ENCODE measurements around the gene RFX2. TPM values are rescaled to one million over a fixed set of nuclear protein-coding genes. Genes with fewer than 3 reads are reported as not detected.
A peak's percentile ranks its signal among the peaks of the same experiment; 100 is the strongest.

The RFX2 gene
- total and polyA plus RNA-seq, 4 donors: 13.1 to 54.2 (median 20.0) TPM

DNA sequence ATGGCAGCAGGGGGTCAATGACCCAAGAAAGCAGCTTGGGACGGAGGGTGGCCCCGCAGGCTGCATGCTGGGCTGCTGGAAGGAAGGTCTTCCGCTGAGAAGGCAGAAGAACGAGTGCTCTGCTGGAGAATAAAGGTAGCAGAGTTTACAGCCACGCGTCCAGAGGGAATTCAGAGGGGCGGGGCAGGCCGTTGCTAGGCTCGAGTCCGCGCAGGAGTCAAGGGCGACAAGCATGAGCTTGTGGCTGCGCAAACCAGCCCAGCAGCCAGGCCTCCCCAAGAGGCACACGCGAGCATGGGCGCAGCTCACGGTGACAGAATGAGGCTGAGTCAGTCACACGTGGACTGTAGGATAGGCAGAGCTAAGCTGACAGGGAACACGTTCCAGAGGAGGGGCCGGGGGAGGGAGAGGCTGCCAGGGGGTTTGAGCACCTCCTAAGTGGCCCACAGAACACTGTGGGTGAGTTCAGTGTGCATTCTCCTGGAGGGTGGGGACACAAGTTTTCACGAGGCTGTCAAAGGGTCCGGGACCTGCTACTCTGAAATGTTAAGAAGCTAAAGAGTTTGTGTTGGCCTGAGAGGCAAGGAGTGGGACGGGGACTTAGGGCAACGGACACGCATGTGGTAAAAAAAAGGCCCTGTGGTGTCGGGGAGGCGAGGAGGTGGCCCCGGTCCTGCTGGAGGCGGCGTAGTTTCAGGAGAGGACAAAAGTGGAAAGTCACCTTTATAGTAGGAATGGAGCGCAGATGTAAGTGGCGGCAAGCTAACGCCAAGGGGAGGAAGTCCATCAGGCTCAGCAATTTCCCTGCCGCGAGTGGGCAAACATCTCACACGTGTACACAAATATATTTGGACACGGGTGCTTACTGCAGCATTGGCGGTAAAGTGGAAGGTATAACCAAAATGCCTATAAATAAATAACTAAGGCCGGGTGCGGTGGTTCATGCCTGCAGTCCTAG is 17.7 kb downstream of the RFX2 start:
- peak; percentile 86 to 90 (median 88) for DNase-seq
- TF ChIP-seq, protein P1, sequence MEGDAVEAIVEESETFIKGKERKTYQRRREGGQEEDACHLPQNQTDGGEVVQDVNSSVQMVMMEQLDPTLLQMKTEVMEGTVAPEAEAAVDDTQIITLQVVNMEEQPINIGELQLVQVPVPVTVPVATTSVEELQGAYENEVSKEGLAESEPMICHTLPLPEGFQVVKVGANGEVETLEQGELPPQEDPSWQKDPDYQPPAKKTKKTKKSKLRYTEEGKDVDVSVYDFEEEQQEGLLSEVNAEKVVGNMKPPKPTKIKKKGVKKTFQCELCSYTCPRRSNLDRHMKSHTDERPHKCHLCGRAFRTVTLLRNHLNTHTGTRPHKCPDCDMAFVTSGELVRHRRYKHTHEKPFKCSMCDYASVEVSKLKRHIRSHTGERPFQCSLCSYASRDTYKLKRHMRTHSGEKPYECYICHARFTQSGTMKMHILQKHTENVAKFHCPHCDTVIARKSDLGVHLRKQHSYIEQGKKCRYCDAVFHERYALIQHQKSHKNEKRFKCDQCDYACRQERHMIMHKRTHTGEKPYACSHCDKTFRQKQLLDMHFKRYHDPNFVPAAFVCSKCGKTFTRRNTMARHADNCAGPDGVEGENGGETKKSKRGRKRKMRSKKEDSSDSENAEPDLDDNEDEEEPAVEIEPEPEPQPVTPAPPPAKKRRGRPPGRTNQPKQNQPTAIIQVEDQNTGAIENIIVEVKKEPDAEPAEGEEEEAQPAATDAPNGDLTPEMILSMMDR (IDR thresholded peaks at IDR 0.05; ENCODE audit: control extremely low read depth, extremely low read depth): no peak
- Histone ChIP-seq H3K36me3 (ENCODE audit: control insufficient read depth in 4 of 4, insufficient read depth in 4 of 4, low read length in 4 of 4) (no peaks in the 10 kb centered on the region), H3K4me3 (no peak overlapping the region), H3K9ac (ENCODE audit: insufficient read depth in 1 of 2, low read length in 2 of 2) (peak overlapping the region; percentile 41 to 45), H3K9me3 (ENCODE audit: control insufficient read depth in 4 of 4, insufficient read depth in 3 of 4, low read length in 3 of 4) (no peaks in the 10 kb centered on the region), H3K27ac (ENCODE audit: low read depth in 1 of 2, low read length in 1 of 2) (peak overlapping the region; percentile 68 to 88), H3K4me1 (ENCODE audit: control insufficient read depth in 5 of 5, insufficient read depth in 5 of 5, low read length in 5 of 5) (peaks cover 3 to 42% (median 19%) of the 10 kb centered on the region in 5 donors), H3K27me3 (ENCODE audit: control insufficient read depth in 3 of 3, insufficient read depth in 3 of 3, low read length in 2 of 3) (no peaks in the 10 kb centered on the region)
- WGBS, 2 donors: 48 to 61% methylated on average over 40 of the region's 40 CpGs
- ATAC-seq (ENCODE audit: insufficient read depth, low FRiP score): peak; percentile 71

DNA sequence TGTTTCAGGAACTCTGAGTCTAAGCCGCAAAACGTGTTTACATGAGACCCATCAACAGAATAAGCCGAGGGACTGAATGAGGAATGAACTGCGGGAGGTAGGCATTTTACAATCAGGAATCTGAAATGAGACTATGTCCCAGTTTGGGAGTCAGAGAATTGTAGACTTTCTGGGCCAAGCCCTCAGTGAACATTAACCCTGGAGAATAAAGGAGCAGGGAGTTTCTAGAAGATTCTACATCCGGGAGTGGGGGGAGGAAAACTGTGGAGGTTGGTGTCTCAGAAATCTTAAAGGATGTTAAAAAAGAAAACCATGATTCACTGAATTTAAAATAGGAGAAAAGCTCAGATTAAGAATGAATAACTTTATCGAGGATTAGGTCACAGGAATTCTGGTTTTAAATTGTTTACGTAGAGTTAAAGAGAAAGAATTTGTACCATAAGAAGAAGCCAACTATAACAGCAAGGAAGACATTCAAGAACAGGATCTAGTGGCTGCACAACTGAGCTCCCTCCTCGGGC is 18.5 kb downstream of the RFX2 start:
- no peak overlapping the region for H3K4me3 ChIP-seq
- H3K36me3 ChIP-seq (ENCODE audit: control insufficient read depth in 4 of 4, insufficient read depth in 4 of 4, low read length in 4 of 4): no peaks in the 10 kb centered on the region
- H3K9ac ChIP-seq (ENCODE audit: insufficient read depth in 1 of 2, low read length in 2 of 2): peak overlapping the region; percentile 41 to 45
- ATAC-seq (ENCODE audit: insufficient read depth, low FRiP score): no peak
- H3K9me3 ChIP-seq (ENCODE audit: control insufficient read depth in 4 of 4, insufficient read depth in 3 of 4, low read length in 3 of 4): no peaks in the 10 kb centered on the region
- 29 to 50% methylated on average over 8 of the region's 8 CpGs for WGBS, 2 donors
- DNase-seq: peak in 2 of 3 donors; percentile 66 to 71
- TF ChIP-seq, protein P1 (IDR thresholded peaks at IDR 0.05; ENCODE audit: control extremely low read depth, extremely low read depth): no peak
- H3K4me1 ChIP-seq (ENCODE audit: control insufficient read depth in 5 of 5, insufficient read depth in 5 of 5, low read length in 5 of 5): peaks cover 3 to 49% (median 23%) of the 10 kb centered on the region in 5 donors
- H3K27me3 ChIP-seq (ENCODE audit: control insufficient read depth in 3 of 3, insufficient read depth in 3 of 3, low read length in 2 of 3): no peaks in the 10 kb centered on the region
- H3K27ac ChIP-seq (ENCODE audit: low read depth in 1 of 2, low read length in 1 of 2): peak overlapping the region; percentile 68 to 88

DNA sequence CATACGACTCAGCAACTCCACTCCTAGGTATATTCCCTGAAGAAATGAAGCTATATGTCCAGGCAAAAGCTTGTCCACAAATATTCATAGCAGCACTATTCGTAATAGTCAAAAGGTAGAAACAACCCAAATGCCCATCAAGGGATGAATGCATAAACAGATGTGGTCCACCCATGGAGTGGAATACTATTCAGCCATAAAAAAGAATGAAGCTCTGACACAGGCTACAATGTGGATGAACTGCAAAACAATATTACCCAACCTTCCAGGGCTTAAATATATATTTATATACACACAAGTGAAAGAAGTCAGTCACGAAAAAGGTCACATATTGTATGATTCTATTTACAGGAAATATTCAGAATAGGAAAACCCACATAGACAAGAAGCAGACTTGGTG is 19.7 kb downstream of the RFX2 start:
- 93 to 96% methylated on average over 3 of the region's 3 CpGs for WGBS, 2 donors
- H3K4me1 ChIP-seq (ENCODE audit: control insufficient read depth in 5 of 5, insufficient read depth in 5 of 5, low read length in 5 of 5): peaks cover 3 to 52% (median 30%) of the 10 kb centered on the region in 5 donors

More for the DNA sequence above, 19.7 kb downstream of the RFX2 start:
- Histone ChIP-seq H3K27me3 (ENCODE audit: control insufficient read depth in 3 of 3, insufficient read depth in 3 of 3, low read length in 2 of 3) (no peaks in the 10 kb centered on the region), H3K4me3 (no peak overlapping the region), H3K9me3 (ENCODE audit: control insufficient read depth in 4 of 4, insufficient read depth in 3 of 4, low read length in 3 of 4) (no peaks in the 10 kb centered on the region), H3K9ac (ENCODE audit: insufficient read depth in 1 of 2, low read length in 2 of 2) (no peak overlapping the region), H3K36me3 (ENCODE audit: control insufficient read depth in 4 of 4, insufficient read depth in 4 of 4, low read length in 4 of 4) (no peaks in the 10 kb centered on the region), H3K27ac (ENCODE audit: low read depth in 1 of 2, low read length in 1 of 2) (no peak overlapping the region)
- DNase-seq: no peak
- no peak for ATAC-seq (ENCODE audit: insufficient read depth, low FRiP score)
- TF ChIP-seq, protein P1 (IDR thresholded peaks at IDR 0.05; ENCODE audit: control extremely low read depth, extremely low read depth): no peak
